ENCODE measurements around the gene SIPA1. TPM values are rescaled to one million over a fixed set of nuclear protein-coding genes. Genes with fewer than 3 reads are reported as not detected.

SIPA1 gene, protein sequence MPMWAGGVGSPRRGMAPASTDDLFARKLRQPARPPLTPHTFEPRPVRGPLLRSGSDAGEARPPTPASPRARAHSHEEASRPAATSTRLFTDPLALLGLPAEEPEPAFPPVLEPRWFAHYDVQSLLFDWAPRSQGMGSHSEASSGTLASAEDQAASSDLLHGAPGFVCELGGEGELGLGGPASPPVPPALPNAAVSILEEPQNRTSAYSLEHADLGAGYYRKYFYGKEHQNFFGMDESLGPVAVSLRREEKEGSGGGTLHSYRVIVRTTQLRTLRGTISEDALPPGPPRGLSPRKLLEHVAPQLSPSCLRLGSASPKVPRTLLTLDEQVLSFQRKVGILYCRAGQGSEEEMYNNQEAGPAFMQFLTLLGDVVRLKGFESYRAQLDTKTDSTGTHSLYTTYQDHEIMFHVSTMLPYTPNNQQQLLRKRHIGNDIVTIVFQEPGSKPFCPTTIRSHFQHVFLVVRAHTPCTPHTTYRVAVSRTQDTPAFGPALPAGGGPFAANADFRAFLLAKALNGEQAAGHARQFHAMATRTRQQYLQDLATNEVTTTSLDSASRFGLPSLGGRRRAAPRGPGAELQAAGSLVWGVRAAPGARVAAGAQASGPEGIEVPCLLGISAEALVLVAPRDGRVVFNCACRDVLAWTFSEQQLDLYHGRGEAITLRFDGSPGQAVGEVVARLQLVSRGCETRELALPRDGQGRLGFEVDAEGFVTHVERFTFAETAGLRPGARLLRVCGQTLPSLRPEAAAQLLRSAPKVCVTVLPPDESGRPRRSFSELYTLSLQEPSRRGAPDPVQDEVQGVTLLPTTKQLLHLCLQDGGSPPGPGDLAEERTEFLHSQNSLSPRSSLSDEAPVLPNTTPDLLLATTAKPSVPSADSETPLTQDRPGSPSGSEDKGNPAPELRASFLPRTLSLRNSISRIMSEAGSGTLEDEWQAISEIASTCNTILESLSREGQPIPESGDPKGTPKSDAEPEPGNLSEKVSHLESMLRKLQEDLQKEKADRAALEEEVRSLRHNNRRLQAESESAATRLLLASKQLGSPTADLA
- polyA plus RNA-seq (2012; ENCODE audit: low read depth, missing spikeins) = 62.2 TPM

DNA sequence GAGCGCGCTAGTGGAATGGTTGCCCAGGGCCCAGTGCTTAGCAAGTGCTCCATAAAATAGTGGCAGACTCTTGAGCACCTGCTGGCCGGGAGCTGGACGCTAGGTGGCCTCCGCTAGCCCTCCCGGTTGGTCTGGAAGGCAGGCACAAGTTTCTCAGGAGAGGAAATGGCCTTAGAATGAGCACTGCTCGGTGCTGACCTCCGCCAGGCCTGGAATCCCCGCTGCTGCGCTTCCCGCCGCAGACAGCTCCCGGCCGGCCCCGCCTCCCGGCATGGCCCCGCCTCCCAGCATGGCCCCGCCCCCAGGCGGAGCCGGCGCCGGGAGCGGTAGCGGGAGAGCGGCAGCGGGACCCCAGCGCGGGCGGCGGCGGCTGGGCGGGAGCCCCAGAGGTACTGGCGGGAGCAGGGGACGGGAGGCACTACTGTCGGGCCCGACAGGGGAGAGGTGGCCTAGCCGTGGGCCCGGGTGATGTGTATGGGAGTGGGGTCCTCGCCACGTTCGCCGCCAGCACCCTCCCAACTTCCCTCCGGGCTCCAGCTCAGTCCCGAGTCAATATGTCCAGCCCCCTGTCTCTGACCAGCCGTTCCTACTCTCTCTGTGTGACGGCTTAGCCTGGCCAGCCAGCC lies at the start of gene SIPA1:
SIPA1 (plus strand) TSS at position 308 of the 626 bp plus-strand sequence. CDS start 2,821 bp downstream, outside the sequence.
- DNase-seq (ENCODE audit: insufficient read length, low spot score) = peak; percentile 90
- FAIRE-seq = no peak

DNA sequence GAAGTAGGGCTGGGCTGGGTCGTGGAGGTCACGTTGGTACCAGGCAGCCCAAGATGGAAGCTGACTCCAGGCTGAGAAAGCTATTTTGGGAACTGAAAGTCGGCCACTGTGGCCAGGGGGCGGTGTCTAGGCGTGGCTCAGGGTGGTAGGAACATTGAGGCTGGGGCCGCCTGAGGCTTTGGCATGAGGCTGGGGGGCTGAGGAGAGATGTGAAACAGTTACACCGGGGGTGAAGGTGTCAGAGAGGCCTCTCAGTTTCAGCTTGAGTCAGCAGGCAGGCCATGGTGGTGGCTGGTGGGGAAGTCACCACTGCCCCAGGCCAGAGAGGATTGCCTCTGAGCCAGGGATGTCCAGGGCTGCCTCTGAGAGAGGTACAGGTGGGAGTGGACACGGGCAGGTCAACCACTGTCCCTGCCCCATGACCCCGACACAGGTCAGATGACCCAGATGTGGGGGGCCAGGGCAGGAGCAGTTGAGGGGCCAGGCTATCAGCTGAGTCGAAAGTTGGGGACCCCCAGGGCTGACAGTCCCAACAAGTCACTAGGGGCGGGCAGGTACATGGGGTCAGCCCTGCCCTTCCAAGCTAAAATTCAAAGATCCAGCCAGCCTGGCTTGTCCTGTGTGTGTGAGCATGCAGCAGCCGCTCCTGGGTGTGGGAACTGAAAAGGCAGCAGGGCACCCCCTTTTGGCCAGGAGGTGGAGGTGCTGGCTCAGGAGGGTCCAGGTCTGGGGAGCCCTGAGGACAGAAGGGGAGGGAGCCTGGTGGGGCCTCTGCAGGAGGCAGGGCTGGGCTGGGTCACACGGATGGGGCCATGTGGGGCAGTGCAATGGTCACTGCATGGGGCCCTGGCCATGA lies 49.5 kb upstream of the SIPA1 start:
- FAIRE-seq = peak; percentile 100
- DNase-seq (ENCODE audit: insufficient read length, low spot score) = peak; percentile 97
- TF ChIP-seq SPI1 (IDR thresholded peaks at IDR 0.05; ENCODE audit: low read depth, low read length) = peak; percentile 76
- TF ChIP-seq POU2F2 (IDR thresholded peaks at IDR 0.05; ENCODE audit: low read depth, low read length) = no peak; the same call in 1 of the 2 replicates
- TF ChIP-seq POLR2AphosphoS5 (IDR thresholded peaks at IDR 0.05; ENCODE audit: low read depth, low read length) = no peak; the same call in 1 of the 2 replicates
- TF ChIP-seq POLR2A (IDR thresholded peaks at IDR 0.05; ENCODE audit: low read depth, low read length) = no peak

More for the DNA sequence above, at the start of gene SIPA1:
- peak; percentile 47; the same call in 1 of the 2 replicates for TF ChIP-seq POLR2A (IDR thresholded peaks at IDR 0.05; ENCODE audit: low read depth, low read length)
- TF ChIP-seq POLR2AphosphoS5 (IDR thresholded peaks at IDR 0.05; ENCODE audit: low read depth, low read length) = peak; percentile 77
- TF ChIP-seq POU2F2 (IDR thresholded peaks at IDR 0.05; ENCODE audit: low read depth, low read length) = no peak; the same call in 1 of the 2 replicates
- TF ChIP-seq SPI1 (IDR thresholded peaks at IDR 0.05; ENCODE audit: low read depth, low read length) = no peak
- TF ChIP-seq TAF1 (IDR thresholded peaks at IDR 0.05; ENCODE audit: low read depth, low read length) = 0 out of 2 replicates have a peak, but pooled peaks have one; percentile 7

DNA sequence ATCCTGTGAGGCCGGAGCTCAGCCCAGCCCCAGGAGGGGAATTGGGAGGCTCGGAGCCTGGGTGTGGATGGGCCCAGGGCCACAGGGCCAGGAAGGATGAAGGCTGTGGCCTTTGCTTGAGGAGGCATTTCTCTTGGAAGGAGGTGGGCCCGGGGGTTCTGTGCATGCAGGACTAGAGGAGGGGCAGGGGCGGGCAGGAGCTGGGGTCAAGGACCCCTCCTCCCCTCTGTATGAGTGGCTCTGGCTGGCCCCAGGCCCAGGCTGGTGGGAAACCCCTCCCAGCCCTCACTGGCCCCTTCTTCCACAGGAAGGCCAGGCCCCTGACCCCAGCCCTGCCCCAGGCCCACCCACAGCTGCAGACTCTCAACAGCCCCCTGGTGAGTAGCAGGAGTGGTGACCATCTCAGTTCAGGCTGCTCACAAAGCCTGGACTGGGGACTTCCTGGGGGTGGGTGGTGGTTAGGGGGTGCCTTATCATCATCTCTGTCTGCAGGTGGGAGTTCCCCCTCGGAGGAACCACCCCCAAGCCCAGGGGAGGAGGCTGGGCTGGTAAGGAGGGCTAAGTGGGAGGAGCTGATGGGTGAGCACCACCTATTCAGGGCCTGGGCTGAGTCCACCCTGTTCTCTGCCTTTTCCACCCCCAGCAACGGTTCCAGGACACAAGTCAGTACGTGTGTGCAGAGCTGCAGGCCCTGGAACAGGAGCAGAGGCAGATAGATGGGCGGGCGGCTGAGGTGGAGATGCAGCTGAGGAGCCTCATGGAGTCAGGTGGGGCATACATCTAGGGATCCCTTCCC lies 48.3 kb upstream of the SIPA1 start:
- TF ChIP-seq SPI1 (IDR thresholded peaks at IDR 0.05; ENCODE audit: low read depth, low read length) (0 out of 2 replicates have a peak, but pooled peaks have one; percentile 13), POLR2AphosphoS5 (IDR thresholded peaks at IDR 0.05; ENCODE audit: low read depth, low read length) (no peak), POU2F2 (IDR thresholded peaks at IDR 0.05; ENCODE audit: low read depth, low read length) (no peak)
- DNase-seq (ENCODE audit: insufficient read length, low spot score) (peak; percentile 77), FAIRE-seq (peak; percentile 79)

DNA sequence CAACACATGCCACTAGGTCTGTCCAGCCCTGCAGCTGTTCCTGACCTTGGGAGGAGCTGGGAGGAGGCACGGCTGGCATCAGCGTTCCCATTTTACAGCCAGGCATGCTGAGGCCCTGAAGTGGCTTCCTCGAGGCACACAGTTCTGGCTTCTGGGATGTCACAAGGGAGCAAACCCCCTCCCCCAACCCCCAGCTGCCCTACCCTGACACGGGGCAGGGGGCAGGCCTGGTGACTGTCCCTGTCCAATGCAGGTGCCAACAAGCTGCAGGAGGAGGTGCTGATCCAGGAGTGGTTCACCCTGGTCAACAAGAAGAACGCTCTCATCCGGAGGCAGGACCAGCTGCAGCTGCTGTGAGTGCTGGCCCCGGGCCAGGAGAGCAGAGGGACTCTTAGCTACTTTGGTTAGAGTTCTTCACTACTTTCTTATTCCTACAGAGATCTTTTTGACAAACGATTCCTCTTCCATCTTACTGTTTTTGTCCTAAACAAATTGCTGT lies 47.6 kb upstream of the SIPA1 start:
- TF ChIP-seq POU2F2 (IDR thresholded peaks at IDR 0.05; ENCODE audit: low read depth, low read length) = no peak
- TF ChIP-seq TAF1 (IDR thresholded peaks at IDR 0.05; ENCODE audit: low read depth, low read length) = no peak
- TF ChIP-seq POLR2AphosphoS5 (IDR thresholded peaks at IDR 0.05; ENCODE audit: low read depth, low read length) = no peak
- no peak for TF ChIP-seq PAX5 (IDR thresholded peaks at IDR 0.05; ENCODE audit: insufficient read depth, low read length, severe bottlenecking)
- no peak for TF ChIP-seq POLR2A (IDR thresholded peaks at IDR 0.05; ENCODE audit: low read depth, low read length)
- TF ChIP-seq SPI1 (IDR thresholded peaks at IDR 0.05; ENCODE audit: low read depth, low read length) = no peak
- DNase-seq (ENCODE audit: insufficient read length, low spot score) = no peak
- FAIRE-seq = peak; percentile 59

DNA sequence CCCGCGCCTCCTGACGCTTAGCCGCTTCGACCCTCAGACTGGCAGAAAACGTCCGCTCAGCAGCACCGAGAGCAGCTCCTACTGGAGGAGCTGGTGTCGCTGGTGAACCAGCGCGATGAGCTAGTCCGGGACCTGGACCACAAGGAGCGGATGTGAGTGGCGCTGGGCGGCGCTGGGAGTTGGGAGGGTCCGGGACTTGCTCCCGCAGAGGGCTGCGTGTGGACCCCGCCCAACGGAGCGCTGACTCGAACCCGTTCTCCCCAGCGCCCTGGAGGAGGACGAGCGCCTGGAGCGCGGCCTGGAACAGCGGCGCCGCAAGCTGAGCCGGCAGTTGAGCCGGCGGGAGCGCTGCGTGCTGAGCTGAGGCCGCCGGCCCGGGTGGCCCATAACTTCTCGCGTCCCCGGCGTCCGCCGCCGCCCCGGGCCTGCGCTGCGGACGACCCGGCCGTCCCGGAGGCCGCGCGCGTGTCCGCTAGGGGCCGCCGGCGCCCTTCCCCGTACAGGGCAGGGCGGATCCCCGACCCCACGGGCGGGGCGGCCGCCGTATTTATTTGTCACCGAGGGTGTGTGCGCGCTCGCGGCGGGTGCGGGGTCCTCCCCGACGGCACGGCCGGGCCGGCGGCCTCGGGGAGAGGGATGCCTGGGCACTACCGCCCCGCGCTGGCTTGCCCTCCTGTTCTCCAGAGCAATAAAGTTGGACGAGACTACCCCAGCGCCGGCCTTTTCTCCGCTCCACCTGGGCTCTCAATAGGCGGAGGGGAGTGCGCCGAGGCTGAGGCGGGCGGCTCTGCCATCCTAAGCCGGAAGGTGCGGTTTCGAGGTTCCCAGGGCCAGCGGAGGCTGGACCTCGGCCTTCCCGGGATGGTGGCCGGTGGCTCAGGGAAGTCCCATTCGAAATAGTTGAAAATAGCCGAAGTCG lies 45.7 kb upstream of the SIPA1 start:
- FAIRE-seq = no peak
- no peak for TF ChIP-seq SPI1 (IDR thresholded peaks at IDR 0.05; ENCODE audit: low read depth, low read length)
- no peak for TF ChIP-seq TAF1 (IDR thresholded peaks at IDR 0.05; ENCODE audit: low read depth, low read length)
- no peak for DNase-seq (ENCODE audit: insufficient read length, low spot score)

DNA sequence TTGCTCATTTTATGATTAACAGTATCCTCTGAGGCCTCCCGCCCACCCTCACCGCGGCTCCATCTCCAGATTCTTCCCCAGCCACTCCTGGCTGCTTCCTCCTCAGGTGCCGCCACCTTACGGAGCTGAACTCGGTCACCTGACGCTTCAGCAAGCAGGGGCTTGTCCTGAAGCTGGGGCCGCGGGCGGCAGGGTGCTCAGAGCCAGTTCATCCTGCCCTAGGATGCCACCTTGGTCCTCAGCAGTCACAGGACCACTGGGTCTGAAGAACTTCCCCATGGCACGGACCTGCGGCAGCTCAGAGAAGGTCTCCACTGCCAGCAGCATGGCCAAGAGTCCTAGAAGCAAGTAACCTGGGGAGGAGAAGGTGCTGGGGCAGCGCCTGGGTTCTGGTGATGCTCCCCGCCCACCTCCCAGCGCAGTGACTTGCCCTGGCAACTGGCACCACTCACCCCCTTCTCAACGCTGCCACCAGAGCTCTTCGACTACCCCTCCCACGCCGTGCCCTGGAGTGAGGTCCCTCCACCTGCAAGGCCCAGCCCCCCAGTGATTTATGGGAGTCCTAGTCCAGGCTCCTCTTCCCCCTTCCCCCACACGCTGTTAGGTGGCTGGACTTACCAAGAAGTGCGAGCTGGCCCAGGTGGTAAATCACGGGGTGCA lies 44.9 kb upstream of the SIPA1 start:
- DNase-seq (ENCODE audit: insufficient read length, low spot score) = no peak
- TF ChIP-seq TAF1 (IDR thresholded peaks at IDR 0.05; ENCODE audit: low read depth, low read length) (no peak), POLR2A (IDR thresholded peaks at IDR 0.05; ENCODE audit: low read depth, low read length) (no peak), PAX5 (IDR thresholded peaks at IDR 0.05; ENCODE audit: insufficient read depth, low read length, severe bottlenecking) (no peak), POU2F2 (IDR thresholded peaks at IDR 0.05; ENCODE audit: low read depth, low read length) (no peak), SPI1 (IDR thresholded peaks at IDR 0.05; ENCODE audit: low read depth, low read length) (no peak)
- no peak for FAIRE-seq
